Endothelial cell of umbilical vein (primary cell): ENCODE results near the gene RBSN. TPM values are rescaled to one million over a fixed set of nuclear protein-coding genes. Genes with fewer than 3 reads are reported as not detected.

Source experiments
- BruUV-seq: library from RNA; stranded (reverse); fragments of 400-500 nt; replicated peaks from 2 replicates; lab custom pipeline; 2021; lab: Mats Ljungman, UMichigan
- CTCF ChIA-PET: fragments of 300-600, 350-600 bp; sonication (Branson Sonifier 250); formaldehyde crosslinking; loops from one replicate; lab custom pipeline; 2021; ENCODE audit warnings: antibody characterized with exemption, inconsistent platforms; lab: Charles Lee
- POLR2A ChIA-PET: fragments of 300-600, 350-600 bp; sonication (Branson Sonifier 250); formaldehyde crosslinking; loops from one replicate; lab custom pipeline; 2021; ENCODE audit warnings: antibody characterized with exemption, inconsistent platforms; lab: Charles Lee
- DNase-seq: peaks from one replicate; pipeline ENCODE4 v3.0.0-alpha.2; 2011; ENCODE audit warnings: low read depth, low spot score
- FAIRE-seq: peaks from 2 replicates; lab custom pipeline; 2011; peaks lifted over from hg19 to GRCh38; lab: Jason Lieb, UNC
- H2AFZ ChIP-seq: 2 replicates; pipeline ENCODE4 v1.6.0; 2012; ENCODE audit warnings: low read depth, low read length, control low read depth, inconsistent platforms
- H3K27ac ChIP-seq: 2 replicates; pipeline ENCODE4 v1.5.1; 2011; ENCODE audit warnings: low read depth, mild to moderate bottlenecking, control low read depth, low read length, moderate library complexity; ENCODE audit not compliant: insufficient read depth
- H3K27me3 ChIP-seq, 2 experiments: 2 replicates each; pipeline versions ENCODE4 v1.6.0 to v1.6.1; 2011; ENCODE audit warnings: low read length in 2 of 2, mixed read lengths in 1 of 2; ENCODE audit not compliant: control insufficient read depth in 2 of 2, insufficient read depth in 2 of 2
- H3K36me3 ChIP-seq, 2 experiments: 2 replicates in 1 of 2; 3 replicates in 1 of 2; pipeline ENCODE4 v1.5.1; 2011; ENCODE audit warnings: low read length in 2 of 2, mild to moderate bottlenecking in 1 of 2, moderate library complexity in 1 of 2; ENCODE audit not compliant: control insufficient read depth in 2 of 2, insufficient read depth in 2 of 2; ENCODE audit errors: extremely low read depth in 1 of 2
- H3K4me1 ChIP-seq: 3 replicates; pipeline ENCODE4 v1.5.1; 2011; ENCODE audit warnings: mild to moderate bottlenecking, low read length; ENCODE audit not compliant: control insufficient read depth, insufficient read depth; ENCODE audit errors: extremely low read depth
- H3K4me2 ChIP-seq: 2 replicates; pipeline ENCODE4 v1.6.1; 2011; ENCODE audit warnings: low read length, control low read depth, mixed read lengths; ENCODE audit not compliant: insufficient read depth
- H3K4me3 ChIP-seq, 3 experiments: fragments of 200-600 bp in 1 of 3; sonication (generic), shearing (Covaris generic) in 1 of 3; replicated peaks in 1 of 3; 2 replicates each; pipeline ENCODE4 v1.5.1; 2011 to 2016; ENCODE audit warnings: control low read depth in 3 of 3, low read length in 3 of 3, mild to moderate bottlenecking in 2 of 3, inconsistent platforms in 1 of 3, low read depth in 1 of 3, moderate library complexity in 1 of 3; ENCODE audit not compliant: insufficient read depth in 1 of 3
- H3K79me2 ChIP-seq: 2 replicates; pipeline ENCODE4 v1.6.0; 2012; ENCODE audit warnings: low read length, inconsistent platforms; ENCODE audit not compliant: control insufficient read depth, insufficient read depth
- H3K9ac ChIP-seq: replicated peaks from 2 replicates; pipeline ENCODE3; 2011; ENCODE audit warnings: low read length, control low read depth; ENCODE audit not compliant: insufficient read depth; ENCODE audit errors: extremely low read depth
- H3K9me1 ChIP-seq: replicated peaks from 3 replicates; pipeline ENCODE4 v1.6.0; 2011; ENCODE audit warnings: mild to moderate bottlenecking, low read length; ENCODE audit not compliant: control insufficient read depth, insufficient read depth; ENCODE audit errors: extremely low read depth
- H3K9me3 ChIP-seq: replicated peaks from 2 replicates; pipeline ENCODE4 v1.5.1; 2012; ENCODE audit warnings: low read length, inconsistent platforms; ENCODE audit not compliant: control insufficient read depth, insufficient read depth
- H4K20me1 ChIP-seq: replicated peaks from 2 replicates; pipeline ENCODE3; 2011; ENCODE audit warnings: mild to moderate bottlenecking, low read length; ENCODE audit not compliant: control insufficient read depth, insufficient read depth; ENCODE audit errors: extremely low read depth
- EZH2 ChIP-seq: IDR thresholded peaks from 2 replicates; pipeline ENCODE4 v1.6.1; 2012; ENCODE audit warnings: borderline replicate concordance, low read depth, mild to moderate bottlenecking, moderate library complexity, low read length, inconsistent platforms; ENCODE audit not compliant: severe bottlenecking
- FOS ChIP-seq: IDR thresholded peaks from 2 replicates; pipeline ENCODE4 v1.6.1; 2011; ENCODE audit warnings: mild to moderate bottlenecking, low read length, moderate library complexity, borderline replicate concordance; ENCODE audit not compliant: insufficient read depth
- GATA2 ChIP-seq: IDR thresholded peaks from 2 replicates; pipeline ENCODE4 v1.7.0; 2011; ENCODE audit warnings: low read depth, mild to moderate bottlenecking, moderate library complexity, mixed read lengths, low read length; ENCODE audit not compliant: insufficient read length, insufficient read depth
- JUN ChIP-seq: IDR thresholded peaks from 2 replicates; pipeline ENCODE4 v1.6.1; 2011; ENCODE audit warnings: borderline replicate concordance, low read depth; ENCODE audit not compliant: insufficient read length, insufficient read depth
- MYC ChIP-seq: IDR thresholded peaks from one replicate; pipeline ENCODE4 v1.6.1; 2011; ENCODE audit warnings: mild to moderate bottlenecking, low read depth, low read length
- POLR2A ChIP-seq: IDR thresholded peaks from 2 replicates; pipeline ENCODE4 v1.6.1; 2012; ENCODE audit warnings: low read depth, mild to moderate bottlenecking, control low read depth, low read length
- POLR2AphosphoS5 ChIP-seq: IDR thresholded peaks from 2 replicates; pipeline ENCODE4 v1.6.1; 2012; ENCODE audit warnings: low read depth, mild to moderate bottlenecking, control low read depth, low read length, moderate library complexity; ENCODE audit not compliant: insufficient read depth
- dilution Hi-C: fragments of 300-500 bp; cut with MboI; formaldehyde crosslinking; loops from one replicate; pipeline ENCODE4 v1.15.0; 2019; ENCODE audit warnings: low sequenced_read_pairs; ENCODE audit not compliant: extremely low pct_ligation_motif_present
- intact Hi-C: fragments of 100-400 bp; cut with micrococcal nuclease; formaldehyde crosslinking; loops from one replicate; pipeline ENCODE4 v1.10.0; 2022
- polyA plus RNA-seq, 4 experiments: library from polyadenylated mRNA; depleted of rRNA in 3 of 4; stranded (reverse) in 3 of 4; unstranded in 1 of 4; fragments of >200 nt; gene quantifications; 2 replicates each; pipeline versions ENCODE4 v1.2.1 to v1.2.3, GENCODE V29; 2011 to 2012; ENCODE audit warnings: missing spikeins in 1 of 4
- total RNA-seq: library from RNA; stranded (reverse); gene quantifications from 2 replicates; pipeline ENCODE4 v1.2.3, GENCODE V29; 2021
- TF ChIP-seq, protein P1 (sequence below): IDR thresholded peaks from 2 replicates; pipeline ENCODE4 v1.6.1; 2011; ENCODE audit not compliant: insufficient read depth, insufficient read length
- TF ChIP-seq, protein P2 (sequence below), 2 donors: IDR thresholded peaks; 1 replicate in 1 of 2; 2 replicates in 1 of 2; pipeline ENCODE4 v1.5.1; 2011; ENCODE audit warnings: low read length in 2 of 2, mild to moderate bottlenecking in 2 of 2, moderate library complexity in 2 of 2, control low read depth in 1 of 2, inconsistent platforms in 1 of 2, low read depth in 1 of 2; ENCODE audit not compliant: insufficient read depth in 1 of 2; ENCODE audit errors: extremely low read depth in 1 of 2

Gene RBSN
- total and polyA plus RNA-seq, 2 donors (not counting 3 experiments of a cell fraction or from before 2014, with no cell fraction given) = 6.7 to 23.6 TPM

DNA sequence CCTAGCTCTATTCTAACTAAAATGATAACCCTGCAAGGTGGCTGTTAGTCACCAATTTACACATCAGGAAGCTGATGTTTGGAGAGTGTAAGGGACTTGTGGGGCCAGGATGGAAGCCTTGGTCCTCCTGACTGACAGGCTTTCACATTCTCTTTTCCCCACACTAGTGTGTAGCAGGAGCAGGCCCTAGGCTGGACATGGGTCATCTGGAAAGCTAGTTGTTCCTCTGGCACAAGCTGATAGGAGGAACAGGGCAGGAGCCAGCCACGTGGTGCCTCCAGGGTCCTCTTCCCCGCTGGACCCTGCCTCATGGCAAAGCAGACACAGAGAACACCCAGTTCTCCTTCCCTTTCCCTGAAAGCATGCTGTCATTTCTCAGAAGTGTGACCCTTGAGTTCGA, 18.1 kb upstream of the RBSN start:
- Histone ChIP-seq H3K27ac (no peak overlapping the region), H3K27me3 (peaks cover 0 to 11% of the 10 kb centered on the region in 2 experiments), H3K79me2 (no peaks in the 10 kb centered on the region), H3K4me2 (no peak overlapping the region), H2AFZ (no peak overlapping the region), H3K9me1 (no peaks in the 10 kb centered on the region), H3K9ac (no peak overlapping the region), H4K20me1 (no peaks in the 10 kb centered on the region), H3K4me3 (no peak overlapping the region), H3K9me3 (no peaks in the 10 kb centered on the region), H3K4me1 (no peaks in the 10 kb centered on the region), H3K36me3 (no peaks in the 10 kb centered on the region)
- dilution Hi-C loops (no loop called here), intact Hi-C loops (no loop called here)
- no peak for FAIRE-seq
- TF ChIP-seq FOS = no peak
- TF ChIP-seq MYC = no peak
- no peak for TF ChIP-seq POLR2AphosphoS5
- TF ChIP-seq GATA2 = no peak
- TF ChIP-seq JUN = no peak
- TF ChIP-seq EZH2 = no peak
- TF ChIP-seq, protein P1, sequence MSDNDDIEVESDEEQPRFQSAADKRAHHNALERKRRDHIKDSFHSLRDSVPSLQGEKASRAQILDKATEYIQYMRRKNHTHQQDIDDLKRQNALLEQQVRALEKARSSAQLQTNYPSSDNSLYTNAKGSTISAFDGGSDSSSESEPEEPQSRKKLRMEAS = no peak
- TF ChIP-seq, protein P2, sequence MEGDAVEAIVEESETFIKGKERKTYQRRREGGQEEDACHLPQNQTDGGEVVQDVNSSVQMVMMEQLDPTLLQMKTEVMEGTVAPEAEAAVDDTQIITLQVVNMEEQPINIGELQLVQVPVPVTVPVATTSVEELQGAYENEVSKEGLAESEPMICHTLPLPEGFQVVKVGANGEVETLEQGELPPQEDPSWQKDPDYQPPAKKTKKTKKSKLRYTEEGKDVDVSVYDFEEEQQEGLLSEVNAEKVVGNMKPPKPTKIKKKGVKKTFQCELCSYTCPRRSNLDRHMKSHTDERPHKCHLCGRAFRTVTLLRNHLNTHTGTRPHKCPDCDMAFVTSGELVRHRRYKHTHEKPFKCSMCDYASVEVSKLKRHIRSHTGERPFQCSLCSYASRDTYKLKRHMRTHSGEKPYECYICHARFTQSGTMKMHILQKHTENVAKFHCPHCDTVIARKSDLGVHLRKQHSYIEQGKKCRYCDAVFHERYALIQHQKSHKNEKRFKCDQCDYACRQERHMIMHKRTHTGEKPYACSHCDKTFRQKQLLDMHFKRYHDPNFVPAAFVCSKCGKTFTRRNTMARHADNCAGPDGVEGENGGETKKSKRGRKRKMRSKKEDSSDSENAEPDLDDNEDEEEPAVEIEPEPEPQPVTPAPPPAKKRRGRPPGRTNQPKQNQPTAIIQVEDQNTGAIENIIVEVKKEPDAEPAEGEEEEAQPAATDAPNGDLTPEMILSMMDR (IDR thresholded peaks at IDR 0.05; ENCODE audit: extremely low read depth in 1 of 2, insufficient read depth in 1 of 2, low read depth in 1 of 2, low read length in 2 of 2) = no peak
- TF ChIP-seq POLR2A = no peak
- POLR2A ChIA-PET = no interaction called here
- no peak for DNase-seq
- CTCF ChIA-PET = interaction anchor here (1.0 to 4.3 kb wide), 3 partner anchors 9 to 288 kb away, joined by 3 to 24 read pairs (median 6); no protein-coding TSS in a partner anchor
- BruUV-seq = no TSS peak
